ENCODE measurements around the gene TMC7. TPM values are rescaled to one million over a fixed set of nuclear protein-coding genes. Genes with fewer than 3 reads are reported as not detected.
"Not testable (repeated sequence)": the region's sequence is repeated elsewhere in the genome, so short reads cannot be mapped to it uniquely, and the experiment has no call there.

TMC7 gene
- total RNA-seq, 1 donor from 2014 or later, result 0.23 TPM

DNA sequence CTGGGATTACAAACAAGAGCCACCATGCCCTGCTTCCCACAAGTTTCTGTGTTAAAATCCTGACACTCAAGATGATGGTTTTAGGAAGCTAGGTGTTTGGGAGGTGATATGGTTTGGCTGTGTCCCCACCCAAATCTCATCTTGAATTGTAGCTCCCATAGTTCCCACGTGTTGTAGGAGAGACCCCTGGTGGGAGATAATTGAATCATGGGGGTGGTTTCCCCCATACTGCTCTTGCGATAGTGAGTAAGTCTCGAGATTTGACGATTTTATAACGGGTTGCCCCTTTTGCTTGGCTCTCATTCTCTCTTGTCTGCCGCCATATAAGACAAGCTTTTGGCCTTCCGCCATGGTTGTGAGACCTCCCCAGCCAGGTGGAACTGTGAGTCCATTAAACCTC, 40.3 kb upstream of the TMC7 start:
- no peak overlapping the region for H3K4me3 ChIP-seq (ENCODE audit: low read depth, low read length)
- no peak for DNase-seq (ENCODE audit: low read depth)
- TF ChIP-seq, protein P1, sequence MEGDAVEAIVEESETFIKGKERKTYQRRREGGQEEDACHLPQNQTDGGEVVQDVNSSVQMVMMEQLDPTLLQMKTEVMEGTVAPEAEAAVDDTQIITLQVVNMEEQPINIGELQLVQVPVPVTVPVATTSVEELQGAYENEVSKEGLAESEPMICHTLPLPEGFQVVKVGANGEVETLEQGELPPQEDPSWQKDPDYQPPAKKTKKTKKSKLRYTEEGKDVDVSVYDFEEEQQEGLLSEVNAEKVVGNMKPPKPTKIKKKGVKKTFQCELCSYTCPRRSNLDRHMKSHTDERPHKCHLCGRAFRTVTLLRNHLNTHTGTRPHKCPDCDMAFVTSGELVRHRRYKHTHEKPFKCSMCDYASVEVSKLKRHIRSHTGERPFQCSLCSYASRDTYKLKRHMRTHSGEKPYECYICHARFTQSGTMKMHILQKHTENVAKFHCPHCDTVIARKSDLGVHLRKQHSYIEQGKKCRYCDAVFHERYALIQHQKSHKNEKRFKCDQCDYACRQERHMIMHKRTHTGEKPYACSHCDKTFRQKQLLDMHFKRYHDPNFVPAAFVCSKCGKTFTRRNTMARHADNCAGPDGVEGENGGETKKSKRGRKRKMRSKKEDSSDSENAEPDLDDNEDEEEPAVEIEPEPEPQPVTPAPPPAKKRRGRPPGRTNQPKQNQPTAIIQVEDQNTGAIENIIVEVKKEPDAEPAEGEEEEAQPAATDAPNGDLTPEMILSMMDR (conservative IDR thresholded peaks at IDR 0.05; ENCODE audit: low read depth, low read length), result no peak

DNA sequence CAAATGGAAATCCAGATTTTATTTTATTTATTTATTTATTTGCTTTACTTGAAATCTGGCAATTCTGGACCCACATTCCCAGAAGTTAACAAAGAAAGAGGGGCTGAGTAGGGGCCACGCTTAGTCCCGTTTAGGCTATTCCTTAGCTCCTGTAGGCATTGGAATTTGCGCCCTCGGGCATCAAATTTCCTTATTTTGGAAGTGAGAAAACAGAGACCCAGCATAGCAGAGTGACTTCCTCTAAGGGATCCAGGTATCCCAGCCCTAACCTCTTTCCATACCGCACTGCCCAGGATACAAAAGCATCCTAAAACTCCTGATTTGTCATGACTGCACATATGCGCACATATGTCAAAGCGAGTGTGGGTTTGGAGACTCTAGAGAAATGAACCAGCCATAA, 38.5 kb upstream of the TMC7 start:
- no peak overlapping the region for H3K4me3 ChIP-seq (ENCODE audit: low read depth, low read length)
- TF ChIP-seq, protein P1 (conservative IDR thresholded peaks at IDR 0.05; ENCODE audit: low read depth, low read length), result no peak
- no peak for DNase-seq (ENCODE audit: low read depth)

DNA sequence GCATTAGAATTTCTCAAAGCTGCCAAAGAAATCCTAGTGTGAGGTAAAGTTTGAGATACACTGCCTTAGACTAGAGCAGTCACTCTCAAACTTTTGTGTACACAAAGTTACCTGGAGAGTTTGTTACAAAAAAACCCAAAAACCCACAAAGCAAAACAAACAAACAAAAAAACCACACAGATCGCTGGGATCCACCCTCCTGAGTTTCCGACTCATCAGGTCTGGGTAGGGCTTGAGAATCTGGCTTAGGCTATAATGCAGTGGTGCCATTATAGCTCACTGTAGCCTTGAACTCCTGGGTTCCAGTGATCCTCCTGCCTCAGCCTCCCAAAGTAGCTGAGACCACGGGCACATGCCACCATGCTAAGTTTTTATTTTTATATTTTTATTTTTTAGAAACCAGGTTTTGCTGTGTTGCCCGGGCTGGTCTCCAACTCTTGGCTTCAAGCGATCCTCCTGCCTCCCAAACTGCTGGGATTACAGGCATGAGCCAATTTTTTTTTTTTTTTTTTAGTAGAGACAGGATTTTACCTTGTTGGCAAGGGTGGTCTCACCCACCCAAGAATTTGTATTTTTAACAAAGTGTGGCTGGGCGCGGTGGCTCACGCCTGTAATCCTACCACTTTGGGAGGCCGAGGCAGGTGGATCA, 35.2 kb upstream of the TMC7 start:
- TF ChIP-seq, protein P1 (conservative IDR thresholded peaks at IDR 0.05; ENCODE audit: low read depth, low read length), result no peak
- H3K4me3 ChIP-seq (ENCODE audit: low read depth, low read length), result no peak overlapping the region
- DNase-seq (ENCODE audit: low read depth), result no peak

DNA sequence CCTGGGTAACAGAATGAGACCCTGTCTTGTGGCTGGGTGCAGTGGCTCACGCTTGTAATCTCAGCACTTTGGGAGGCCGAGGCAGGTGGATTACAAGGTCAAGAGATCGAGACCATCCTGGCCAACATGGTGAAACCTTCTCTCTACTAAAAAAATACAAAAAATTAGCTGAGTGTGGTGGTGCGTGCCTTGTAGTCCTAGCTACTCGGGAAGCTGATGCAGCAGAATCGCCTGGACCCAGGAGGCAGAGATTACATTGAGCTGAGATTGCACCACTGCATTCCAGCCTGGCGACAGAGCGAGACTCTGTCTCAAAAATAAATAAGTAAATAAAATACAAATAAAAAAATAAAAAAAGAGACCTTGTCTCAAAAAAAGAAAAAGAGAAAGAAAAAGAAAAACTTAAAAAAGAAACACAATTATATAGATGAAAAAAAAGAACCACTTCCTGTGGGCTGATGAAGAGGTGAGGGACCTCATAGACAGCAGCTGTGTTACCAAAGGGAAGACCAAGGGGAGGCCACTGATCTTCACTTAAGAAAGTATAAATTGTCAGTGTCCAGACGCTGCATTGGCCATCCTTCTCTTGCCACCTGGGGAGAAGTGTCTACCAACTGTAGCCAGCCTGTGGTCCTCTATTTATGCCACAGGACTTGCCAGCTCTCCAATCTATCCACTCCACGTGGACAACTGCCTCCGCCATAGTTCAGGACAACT, 33.1 kb upstream of the TMC7 start:
- H3K4me3 ChIP-seq (ENCODE audit: low read depth, low read length), result no peak overlapping the region
- TF ChIP-seq, protein P1 (conservative IDR thresholded peaks at IDR 0.05; ENCODE audit: low read depth, low read length), result no peak
- no peak for DNase-seq (ENCODE audit: low read depth)

DNA sequence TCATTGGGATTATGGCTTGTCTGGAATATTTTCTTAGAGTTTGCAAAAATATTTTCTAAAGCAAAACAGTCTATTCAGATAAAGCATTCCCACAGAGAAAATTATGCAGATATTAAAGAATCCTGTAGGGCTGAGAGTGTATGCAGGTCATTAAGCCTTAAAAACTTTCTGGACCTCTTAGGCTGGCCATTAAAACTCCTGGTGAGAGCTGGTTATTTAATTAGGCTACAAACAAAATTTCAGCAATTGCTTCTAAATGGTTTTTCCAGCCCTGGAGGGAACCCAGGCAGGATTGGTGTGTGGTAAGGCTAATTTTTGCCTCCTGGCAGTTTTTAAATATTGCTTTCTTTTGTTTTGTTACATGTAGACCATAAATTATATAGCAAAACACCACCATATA, 30.2 kb upstream of the TMC7 start:
- no peak overlapping the region for H3K4me3 ChIP-seq (ENCODE audit: low read depth, low read length)
- TF ChIP-seq, protein P1 (conservative IDR thresholded peaks at IDR 0.05; ENCODE audit: low read depth, low read length), result no peak
- DNase-seq (ENCODE audit: low read depth), result no peak

DNA sequence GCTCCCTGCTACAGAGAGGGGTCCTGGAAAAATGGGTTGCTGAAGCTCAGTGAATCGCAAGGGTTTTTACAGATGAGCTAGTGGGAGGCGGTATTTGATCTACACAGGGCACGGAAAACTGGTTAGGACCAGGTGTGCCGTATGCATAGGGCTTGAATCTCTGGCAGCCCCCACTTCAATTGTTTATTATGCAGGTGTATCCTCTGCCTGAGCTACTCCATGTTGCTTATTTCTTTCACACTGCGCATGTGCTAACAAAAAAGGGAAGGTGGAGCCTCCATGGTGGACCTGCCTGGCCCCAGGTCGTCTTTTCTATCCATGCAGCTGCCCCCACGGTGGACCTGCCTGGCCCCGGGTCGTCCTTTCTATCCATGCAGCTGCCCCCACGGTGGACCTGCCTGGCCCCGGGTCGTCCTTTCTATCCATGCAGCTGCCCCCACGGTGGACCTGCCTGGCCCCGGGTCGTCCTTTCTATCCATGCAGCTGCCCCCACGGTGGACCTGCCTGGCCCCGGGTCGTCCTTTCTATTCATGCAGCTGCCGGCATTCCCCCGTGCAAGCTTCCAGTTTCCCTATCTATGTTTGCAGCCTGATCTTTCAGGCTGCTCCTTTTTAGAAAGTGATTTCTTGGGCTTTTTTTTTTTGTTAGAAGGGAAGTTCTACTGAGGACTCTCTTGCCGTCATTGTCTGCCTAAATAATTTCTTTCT, 27.7 kb upstream of the TMC7 start:
- not testable (repeated sequence) for H3K4me3 ChIP-seq (ENCODE audit: low read depth, low read length); DNase-seq (ENCODE audit: low read depth)

DNA sequence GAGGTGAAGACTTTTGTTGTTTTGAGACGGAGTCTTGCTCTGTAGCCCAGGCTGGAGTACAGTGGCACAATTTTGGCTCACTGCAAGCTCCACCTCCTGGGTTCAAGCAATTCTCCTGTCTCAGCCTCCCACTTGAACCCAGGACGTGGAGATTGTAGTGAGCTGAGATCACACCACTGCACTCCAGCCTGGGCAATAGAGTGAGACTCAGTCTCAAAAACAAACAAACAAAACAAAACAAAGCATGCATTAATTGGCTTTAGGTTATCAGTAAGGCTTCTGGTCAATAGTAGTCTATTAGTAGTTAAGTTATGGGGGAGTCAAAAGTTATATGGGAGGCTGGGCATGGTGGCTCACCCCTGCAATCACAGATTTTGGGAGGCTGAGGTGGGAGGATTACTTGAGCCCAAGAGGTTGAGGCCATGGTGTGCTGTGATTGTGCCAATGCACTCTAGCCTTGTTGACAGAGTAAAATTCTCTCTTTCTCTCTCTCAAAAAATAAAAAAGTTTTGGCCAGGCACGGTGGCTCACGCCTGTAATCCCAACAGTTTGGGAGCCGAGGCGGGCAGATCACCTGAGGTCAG, 27.0 kb upstream of the TMC7 start:
- DNase-seq (ENCODE audit: low read depth); H3K4me3 ChIP-seq (ENCODE audit: low read depth, low read length): not testable (repeated sequence)
